OCI-LY3 (cell line): ENCODE data around the gene CTDSP1.

Experiments used
- EZH2phosphoT487 ChIP-seq: fragments of 200-600 bp; shearing (Covaris generic); IDR thresholded peaks from 2 replicates; pipeline ENCODE4 v1.6.1; 2018; ENCODE audit warnings: antibody characterized with exemption, mixed run types, low read depth
- TF ChIP-seq, protein P1 (sequence below): fragments of 200-600, 300-600 bp; sonication (generic); IDR thresholded peaks from 2 replicates; pipeline ENCODE4 v1.5.1; 2014; ENCODE audit warnings: antibody characterized with exemption, low read length, low read depth

DNA sequence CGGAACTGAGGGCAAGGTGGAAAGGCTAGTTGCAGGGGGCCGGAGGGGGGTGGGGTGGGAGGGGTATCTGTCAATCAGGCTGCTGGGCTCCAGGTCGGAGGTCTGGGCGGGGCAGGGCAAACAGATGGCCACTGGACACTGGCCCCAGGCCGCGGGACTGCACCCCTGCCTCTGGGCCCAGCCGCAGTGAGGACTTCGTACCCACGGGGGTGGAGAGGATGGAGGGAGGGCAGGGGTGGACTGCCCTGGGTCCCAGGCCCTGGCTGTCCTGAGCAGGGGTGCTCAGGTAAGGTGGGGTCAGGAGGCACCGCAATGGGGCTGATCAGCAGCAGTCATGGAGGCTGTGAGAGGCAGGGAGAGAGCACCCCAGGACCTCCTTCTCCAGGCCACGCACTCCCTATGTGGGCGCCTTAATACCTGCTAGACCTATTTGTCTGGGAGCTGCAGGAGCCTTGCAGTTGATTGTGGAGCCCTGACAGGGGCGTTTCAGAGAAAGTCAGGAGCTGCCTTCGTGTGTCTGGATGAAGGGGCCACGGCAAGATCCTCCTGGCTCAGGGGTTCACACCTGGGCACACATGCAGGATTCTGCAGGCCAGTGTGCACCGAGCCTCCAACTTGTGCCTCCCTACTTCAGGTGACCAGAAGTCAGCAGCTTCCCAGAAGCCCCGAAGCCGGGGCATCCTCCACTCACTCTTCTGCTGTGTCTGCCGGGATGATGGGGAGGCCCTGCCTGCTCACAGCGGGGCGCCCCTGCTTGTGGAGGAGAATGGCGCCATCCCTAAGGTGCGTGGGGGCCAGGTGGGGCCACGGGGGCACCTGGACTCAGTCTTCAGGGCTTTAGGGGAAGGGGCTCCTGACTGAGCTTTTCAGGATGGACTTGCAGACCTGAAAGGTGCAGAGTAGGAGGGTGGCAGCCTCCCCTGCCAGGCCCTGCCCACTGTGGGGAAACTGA is 1.5 kb downstream of the CTDSP1 start:
- TF ChIP-seq, protein P1, sequence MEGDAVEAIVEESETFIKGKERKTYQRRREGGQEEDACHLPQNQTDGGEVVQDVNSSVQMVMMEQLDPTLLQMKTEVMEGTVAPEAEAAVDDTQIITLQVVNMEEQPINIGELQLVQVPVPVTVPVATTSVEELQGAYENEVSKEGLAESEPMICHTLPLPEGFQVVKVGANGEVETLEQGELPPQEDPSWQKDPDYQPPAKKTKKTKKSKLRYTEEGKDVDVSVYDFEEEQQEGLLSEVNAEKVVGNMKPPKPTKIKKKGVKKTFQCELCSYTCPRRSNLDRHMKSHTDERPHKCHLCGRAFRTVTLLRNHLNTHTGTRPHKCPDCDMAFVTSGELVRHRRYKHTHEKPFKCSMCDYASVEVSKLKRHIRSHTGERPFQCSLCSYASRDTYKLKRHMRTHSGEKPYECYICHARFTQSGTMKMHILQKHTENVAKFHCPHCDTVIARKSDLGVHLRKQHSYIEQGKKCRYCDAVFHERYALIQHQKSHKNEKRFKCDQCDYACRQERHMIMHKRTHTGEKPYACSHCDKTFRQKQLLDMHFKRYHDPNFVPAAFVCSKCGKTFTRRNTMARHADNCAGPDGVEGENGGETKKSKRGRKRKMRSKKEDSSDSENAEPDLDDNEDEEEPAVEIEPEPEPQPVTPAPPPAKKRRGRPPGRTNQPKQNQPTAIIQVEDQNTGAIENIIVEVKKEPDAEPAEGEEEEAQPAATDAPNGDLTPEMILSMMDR, result no peak
- TF ChIP-seq EZH2phosphoT487, result no peak
